Inferior parietal cortex (tissue), 1 donor: ENCODE results near the gene CYP27A1.

Experiments
- DNase-seq: peaks from one replicate; pipeline ENCODE4 v3.0.0-alpha.2; 2016; ENCODE audit errors: extremely low spot score

CYP27A1 gene

DNA sequence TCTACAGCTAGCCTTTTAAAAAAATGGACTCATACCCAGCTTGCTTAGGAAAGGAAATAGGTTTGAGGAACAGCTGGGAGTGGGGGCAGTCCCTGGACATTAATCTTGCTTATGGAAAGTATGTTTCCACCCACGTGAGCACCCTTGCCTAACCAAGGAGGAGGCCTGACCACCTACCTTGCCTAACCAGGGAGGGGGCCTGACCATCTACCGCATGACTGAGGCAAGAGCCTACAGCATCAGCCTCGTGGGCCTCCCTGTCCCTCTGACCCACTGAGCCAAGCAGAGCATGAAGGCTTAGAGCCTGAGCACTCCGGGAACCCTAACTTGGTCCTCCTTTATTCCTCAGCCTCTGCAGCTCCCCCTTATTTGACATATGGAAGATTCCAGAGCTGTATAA lies 29.4 kb downstream of the CYP27A1 start:
- no peak for DNase-seq

DNA sequence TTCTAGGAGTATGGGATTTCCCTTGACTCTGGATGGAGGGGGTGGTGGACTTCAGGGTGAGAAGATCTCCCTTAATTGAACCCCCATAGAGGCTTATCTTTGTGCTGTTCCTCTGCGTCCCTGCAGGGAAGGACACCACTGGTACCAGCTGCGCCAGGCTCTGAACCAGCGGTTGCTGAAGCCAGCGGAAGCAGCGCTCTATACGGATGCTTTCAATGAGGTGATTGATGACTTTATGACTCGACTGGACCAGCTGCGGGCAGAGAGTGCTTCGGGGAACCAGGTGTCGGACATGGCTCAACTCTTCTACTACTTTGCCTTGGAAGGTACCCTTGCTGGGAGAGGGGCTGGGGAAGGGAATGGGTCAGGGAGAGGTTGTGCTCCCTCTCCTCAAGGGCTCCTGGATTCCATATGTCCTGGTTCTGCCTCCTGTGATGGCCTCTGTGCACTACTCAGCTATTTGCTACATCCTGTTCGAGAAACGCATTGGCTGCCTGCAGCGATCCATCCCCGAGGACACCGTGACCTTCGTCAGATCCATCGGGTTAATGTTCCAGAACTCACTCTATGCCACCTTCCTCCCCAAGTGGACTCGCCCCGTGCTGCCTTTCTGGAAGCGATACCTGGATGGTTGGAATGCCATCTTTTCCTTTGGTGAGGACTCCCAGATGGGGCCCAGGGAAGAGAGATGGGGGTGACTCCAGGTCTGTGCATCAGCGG lies 30.3 kb downstream of the CYP27A1 start:
- DNase-seq = no peak

DNA sequence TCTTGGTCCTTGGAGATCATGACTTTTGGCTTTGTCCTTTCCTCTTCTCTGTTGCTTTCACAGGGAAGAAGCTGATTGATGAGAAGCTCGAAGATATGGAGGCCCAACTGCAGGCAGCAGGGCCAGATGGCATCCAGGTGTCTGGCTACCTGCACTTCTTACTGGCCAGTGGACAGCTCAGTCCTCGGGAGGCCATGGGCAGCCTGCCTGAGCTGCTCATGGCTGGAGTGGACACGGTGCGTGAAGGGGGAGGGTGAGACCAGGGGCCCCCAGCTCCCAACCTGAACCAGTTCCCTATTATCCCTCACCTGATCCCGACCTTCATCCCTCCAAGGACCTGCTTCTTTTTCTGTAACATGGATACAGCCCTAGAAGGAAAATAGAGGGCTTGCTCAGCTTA lies 30.9 kb downstream of the CYP27A1 start:
- DNase-seq = no peak

DNA sequence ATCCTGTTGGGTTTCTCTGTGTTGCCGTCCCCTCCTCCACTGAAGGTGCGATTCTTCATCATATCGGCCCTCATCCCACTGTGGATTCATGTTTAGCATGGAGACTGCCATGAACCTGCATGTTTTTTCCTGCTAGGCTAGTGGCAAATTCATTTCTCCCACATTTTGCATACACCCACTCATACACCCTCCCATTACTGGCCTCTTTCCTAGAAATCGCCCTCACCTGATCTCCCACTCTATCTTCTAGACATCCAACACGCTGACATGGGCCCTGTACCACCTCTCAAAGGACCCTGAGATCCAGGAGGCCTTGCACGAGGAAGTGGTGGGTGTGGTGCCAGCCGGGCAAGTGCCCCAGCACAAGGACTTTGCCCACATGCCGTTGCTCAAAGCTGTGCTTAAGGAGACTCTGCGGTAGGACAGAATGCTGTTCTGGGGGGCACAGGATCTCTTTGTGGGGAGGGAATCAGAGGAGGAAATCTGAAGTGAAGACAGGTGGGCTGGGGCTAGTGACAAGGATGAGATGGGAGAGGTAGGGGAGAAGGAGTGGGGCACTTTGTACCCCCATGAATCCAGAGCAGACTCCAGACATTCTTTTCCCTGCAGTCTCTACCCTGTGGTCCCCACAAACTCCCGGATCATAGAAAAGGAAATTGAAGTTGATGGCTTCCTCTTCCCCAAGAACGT lies 32.0 kb downstream of the CYP27A1 start:
- no peak for DNase-seq

DNA sequence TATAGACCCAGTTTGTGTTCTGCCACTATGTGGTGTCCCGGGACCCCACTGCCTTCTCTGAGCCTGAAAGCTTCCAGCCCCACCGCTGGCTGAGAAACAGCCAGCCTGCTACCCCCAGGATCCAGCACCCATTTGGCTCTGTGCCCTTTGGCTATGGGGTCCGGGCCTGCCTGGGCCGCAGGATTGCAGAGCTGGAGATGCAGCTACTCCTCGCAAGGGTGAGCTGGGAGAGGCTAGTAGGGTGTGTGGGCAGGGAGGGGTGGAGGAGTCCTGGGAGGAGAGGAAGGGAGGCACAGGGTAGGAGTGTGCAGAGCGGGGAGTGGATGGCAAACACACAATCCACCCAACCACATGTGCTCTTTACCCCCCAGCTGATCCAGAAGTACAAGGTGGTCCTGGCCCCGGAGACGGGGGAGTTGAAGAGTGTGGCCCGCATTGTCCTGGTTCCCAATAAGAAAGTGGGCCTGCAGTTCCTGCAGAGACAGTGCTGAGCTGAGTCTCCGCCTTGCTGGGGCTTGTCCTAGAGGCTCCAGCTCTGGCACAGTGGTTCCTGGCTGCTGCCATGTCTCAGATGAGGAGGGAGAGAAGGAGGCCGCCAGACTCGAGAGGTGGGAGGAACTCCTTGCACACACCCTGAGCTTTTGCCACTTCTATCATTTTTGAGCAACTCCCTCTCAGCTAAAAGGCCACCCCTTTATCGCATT lies 32.7 kb downstream of the CYP27A1 start:
- DNase-seq = no peak

DNA sequence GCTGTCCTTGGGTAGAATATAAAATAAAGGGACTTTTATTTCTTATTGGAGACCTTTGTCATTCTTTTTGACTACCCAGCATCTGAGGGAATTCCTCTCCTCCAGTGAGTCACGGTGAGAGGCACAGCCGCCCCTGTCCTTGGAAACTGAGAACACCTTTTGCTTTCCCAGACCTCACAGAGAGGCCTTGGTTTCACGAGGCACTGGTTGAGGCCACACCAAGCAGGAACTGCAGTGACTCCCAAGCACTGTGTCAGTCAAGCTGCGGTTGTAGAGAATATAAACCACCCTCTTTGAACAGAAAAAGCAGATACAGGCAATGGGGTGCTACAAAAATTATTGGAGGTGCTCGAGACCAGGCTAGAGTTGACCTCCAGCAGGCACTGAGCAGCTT lies 33.3 kb downstream of the CYP27A1 start:
- no peak for DNase-seq

DNA sequence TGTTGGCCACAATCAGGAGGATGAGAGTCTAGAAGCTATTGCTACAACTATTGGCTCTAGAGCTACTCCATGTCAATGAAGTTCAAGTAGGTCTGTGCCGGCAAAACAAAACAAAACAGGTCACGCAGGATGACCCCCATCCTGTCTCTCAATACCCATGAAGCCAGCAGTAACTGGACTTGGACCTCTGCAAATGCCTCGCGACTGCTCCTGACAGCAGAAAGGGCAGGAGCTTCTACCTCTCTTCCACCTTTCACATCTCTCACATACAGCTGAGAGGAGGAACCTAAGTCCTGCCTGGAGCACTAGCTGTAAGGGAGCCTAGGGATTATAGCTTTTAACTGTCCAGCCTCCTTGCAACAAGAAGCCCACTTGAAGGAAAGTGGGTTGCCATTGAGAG lies 33.7 kb downstream of the CYP27A1 start:
- no peak for DNase-seq

DNA sequence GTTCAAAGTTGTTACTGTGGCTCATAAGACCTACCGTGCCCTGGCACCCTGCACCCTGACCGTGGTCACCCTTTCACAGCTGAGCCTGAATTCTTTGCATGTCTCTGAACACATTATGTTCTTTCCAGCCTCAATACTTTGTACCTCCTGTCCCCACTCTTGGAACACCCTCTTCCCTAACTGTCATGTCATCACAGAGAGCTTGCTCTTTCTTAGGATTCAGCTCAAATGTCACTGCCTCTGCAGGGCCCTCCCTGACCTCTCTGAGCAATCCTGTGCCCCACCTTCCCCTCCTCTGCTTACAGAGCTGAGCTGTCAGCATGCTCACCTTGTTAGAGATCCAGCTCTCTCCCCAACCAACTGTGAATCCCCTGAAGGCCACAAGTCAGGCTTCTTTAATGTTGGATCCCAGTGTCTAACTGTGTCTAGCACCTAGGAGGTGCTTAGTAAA lies 34.6 kb downstream of the CYP27A1 start:
- no peak for DNase-seq

DNA sequence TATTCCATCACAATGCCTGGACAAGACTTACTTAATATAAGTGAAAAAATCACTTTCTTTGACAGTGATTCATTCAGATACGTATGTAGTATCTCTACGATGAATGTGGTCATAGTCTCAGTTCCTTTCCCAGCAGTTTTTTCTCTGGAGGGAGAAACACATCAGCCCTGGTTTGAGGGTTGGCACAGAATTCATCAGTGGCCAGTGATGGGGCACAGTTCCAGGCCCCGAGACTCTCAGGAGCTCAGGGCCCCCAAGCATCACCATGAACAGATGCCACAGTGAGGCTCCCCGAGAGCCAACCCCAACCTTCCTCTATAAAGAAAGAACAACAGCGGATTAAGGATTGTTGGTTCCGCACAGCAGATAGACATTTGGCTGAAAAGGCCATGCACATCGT lies 37.1 kb downstream of the CYP27A1 start:
- DNase-seq = no peak

DNA sequence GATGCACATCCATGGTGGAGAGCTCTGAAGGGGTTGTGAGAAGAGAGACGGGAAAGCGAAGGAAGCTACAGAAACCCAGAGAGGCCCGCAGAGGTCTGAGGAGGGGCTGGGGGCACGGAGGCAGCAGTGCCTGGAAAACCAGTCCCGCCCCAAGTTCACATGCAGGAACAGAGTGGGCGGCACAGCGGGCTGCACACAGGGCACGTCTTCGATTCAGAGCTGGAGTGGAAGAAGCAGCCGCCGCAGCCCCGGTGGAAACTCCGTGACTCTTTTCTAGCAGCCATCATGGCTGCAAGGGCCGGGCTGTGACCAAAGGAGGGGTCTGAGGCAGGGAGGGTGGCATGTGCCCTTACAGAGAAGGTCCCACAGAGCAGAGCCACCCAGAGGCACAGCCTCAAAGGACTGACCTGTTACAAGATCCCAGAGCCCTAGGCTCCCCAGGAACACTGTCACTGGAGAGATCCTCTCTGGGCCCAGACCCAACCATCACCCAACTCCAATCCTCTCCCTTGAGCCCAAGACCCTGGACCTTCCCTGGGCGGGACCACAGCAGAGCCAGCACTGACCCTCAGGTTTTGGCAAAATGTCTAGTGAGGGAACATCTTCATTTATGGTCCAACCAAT lies 38.9 kb downstream of the CYP27A1 start:
- no peak for DNase-seq

DNA sequence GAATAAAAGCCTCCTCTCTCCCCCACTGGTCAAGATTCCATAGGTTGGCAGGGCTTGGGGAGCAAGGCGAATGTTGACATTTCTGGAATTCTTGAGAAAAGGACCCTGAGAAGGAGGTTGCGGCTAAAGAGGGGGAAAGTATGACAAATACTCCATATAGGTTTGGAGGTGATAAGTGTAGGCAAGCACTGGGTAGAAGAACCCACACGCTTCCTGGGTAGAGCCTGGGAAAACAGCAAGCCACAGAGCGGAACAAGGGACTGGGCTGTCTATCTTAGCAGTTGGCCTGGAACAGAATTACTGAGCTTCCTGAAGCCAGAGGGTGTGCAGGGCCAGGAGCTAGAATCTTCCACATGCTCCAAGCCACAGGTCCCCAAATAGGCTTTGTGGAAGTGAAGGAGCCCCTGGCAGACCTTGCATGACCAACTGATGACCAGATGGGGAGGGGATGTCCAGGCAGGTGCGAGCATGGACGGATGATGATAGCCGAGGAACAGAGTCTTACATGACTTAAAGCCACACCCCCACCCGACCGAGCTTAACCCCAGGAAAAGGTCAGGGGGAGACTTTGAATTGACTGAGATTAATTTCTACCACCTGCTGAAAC lies 39.8 kb downstream of the CYP27A1 start:
- no peak for DNase-seq

DNA sequence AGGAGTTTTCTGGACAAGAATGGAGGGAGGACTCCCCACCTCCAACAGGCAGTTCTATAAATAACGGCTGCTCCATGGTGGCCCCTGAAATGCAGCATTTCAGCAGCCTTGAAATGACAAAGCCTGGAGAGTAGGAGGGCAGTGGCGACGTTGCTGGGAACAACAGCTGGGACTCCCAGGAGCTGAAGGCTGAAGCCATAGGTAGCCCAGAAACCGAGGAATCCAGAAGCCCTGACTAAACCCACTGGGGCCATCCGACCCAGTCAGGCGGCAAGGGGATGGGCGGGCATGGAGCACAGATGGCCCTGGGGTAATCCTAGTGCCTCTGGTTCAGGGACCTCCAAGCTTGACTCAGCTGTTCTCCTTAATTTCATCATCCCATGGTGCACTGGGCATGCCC lies 40.7 kb downstream of the CYP27A1 start:
- DNase-seq = no peak

DNA sequence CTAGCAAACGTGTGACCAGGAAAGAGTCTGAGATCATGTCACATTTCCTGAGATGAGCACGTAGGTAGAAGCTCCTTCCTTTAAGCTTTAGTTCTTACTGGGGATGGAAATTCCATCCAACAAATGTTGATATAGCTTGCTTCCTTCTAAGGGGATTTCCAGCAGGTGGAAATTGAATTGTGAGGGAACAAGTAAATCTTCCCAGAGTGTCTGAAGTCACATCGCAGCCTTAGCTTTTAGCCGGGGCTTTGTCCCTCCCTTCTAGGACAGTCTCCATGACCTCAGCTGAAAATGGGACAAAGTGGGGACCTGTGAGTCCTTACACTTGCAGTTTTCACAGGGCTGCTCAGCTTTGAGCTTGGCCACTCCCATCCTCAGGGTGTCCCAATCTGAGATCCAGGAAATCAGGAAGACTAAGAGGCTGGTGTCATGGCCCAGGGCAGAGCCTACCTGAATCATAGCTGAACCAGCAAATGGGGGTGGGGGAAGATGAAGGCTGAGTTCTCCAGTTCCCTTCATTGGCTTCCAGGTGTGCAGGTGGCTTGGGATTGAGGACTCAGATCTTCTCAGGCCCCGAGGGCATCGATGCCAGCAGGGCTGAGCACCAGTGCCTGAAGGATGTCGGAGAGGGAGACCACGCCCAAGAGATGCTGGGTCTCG lies 41.4 kb downstream of the CYP27A1 start:
- DNase-seq = no peak

DNA sequence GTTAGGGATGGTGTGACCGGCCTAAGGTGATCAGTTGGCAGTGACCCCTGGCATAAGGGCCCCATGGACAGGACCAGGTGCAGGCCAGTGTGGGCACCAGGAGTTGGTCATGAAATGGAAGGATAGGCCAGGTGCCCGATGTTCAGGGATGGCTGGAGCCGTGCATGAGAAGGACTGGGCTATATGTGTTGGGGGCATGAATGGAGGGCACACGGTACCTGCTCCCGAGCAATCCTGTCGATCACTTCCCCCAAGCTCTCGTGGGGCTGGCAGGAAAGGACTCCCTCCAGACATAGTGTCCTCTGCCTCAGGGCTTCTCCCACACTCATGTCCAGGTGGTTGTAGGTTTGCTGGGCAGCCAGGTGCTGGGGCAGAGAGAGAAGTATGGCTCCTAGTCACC lies 42.1 kb downstream of the CYP27A1 start:
- DNase-seq = no peak

DNA sequence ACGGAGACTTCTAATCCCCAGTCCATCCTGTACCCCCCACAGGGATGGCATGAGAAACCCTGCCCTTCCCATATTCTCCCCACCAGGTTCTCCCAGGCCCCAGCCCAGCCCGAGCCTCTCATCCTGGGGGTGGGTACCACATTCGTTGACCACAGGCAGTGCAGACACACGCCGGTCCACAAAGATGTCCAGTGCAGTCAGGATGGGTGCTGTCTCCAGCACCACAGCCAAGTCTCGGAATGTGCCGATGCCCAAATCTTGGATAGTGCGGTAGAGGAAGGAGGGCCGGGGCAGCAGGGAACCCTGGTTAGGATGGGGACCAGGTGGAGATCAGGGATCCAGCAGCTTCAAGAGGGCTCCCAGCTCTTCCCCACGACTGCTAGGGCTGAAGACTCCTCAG lies 44.8 kb downstream of the CYP27A1 start:
- DNase-seq = no peak

DNA sequence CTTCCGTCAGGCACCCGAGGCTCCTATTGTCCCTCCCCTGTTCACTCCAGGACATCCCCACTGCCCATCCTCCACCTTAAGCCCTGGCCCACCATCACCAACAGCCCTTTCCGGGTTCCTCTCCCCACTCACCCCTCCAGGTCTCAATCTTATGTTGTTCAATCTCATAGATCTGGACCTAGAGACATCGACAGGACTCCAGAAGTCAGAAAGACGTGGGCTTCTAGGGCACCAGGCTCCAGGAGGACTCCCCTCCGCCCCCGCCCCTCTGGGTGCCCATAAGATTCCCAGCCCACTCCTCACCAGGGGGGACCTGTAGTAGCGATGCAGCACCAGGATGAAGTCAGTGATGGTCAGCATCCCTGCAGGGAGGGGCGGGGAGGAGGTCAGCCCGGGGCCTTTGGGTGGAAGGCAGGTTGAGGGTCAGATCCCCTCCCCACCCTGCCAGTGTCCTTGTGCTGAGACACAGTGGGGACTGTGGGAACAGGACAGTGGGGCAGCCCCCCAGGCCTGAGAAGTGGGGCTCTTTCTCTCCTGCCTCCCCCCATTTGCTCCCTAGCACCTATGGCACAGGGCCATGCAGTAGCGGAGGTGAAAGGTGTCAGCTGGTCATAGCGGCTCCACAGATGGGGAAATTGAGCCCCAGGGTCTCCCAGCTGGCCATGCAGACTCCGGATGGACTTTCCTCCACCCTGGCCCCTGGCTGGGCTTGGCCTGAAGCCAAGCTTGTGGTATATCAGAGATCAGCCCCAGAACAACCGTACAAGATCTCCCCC lies 45.9 kb downstream of the CYP27A1 start:
- DNase-seq = no peak

DNA sequence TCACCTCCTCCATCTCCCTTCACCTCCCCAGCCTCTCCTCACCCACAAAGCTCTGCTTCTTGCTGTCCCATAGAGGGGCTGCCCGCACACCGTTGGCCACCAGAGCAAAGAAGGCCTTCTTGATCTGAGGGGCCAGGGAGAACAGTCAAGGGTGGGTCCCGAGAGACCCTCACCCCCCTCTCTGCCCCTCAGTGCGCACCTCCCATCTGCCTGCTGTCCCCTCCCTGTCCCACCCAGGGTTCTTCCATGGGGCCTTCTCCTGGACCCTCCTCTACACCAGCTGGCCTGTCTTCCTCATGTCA lies 46.5 kb downstream of the CYP27A1 start:
- no peak for DNase-seq

DNA sequence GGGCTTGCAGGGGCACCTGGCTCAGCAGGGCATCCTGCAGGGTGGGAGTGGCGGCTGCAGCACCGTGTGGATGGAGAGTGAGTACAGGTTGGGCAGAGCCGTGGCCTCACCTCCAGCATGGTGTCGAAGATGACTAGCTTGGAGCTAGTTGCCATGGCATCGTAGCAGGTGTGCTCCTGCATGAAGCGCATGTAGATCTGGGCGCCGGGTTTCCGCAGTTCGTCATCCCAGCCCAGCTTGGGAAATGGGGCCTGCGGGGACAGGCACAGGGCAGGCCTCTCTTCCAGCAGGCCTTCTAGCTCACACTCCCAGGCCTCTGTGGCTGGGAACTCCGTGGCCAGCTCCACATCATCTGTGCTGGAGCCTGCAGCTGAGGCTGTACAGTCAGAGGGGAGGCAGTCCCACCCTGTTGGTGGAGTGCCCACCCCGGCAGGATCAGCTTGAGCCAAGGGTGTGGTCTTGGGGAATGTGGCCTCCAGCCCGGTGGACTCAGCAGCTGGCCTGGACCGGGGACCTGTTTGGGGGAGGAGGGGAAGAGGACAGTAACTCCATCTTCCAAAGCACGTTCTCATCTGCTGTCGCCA lies 48.0 kb downstream of the CYP27A1 start:
- DNase-seq = no peak

DNA sequence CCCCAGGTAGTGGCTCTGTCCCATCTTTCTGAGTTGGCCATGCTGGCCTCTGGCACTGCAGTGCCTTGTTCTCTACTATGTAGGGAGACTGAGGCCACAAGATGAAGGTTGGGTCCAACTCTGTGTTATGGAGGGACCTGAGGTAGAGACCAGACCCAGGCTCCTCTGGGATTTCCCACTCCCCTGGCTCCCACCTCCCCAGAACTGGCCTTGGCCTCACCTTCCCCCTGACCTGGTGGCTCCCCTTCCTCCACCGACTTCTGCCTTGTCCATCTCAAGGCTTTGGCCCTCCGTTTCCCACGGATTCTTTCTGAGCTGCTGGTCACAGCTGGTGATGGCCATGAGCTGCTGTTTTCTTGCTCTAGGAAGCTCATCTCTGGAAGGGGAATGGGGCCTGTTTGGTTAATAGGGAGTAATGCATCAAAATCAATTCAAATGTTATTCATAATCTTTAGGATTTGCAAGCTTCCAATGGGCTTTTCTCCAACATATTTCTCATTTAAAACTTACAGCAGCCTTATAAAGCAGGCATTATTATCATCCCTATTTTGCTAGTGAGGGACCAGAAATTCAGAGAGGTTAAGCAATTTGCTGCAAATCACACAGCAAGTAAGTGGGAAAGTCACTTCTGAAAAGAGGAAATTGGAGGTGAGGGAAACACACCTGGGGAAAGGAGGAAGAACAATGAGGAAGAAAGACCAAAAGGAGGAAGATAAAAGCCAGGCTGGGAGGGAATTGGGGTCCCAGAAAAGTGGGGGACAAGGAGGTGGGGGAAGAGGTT lies 48.8 kb downstream of the CYP27A1 start:
- no peak for DNase-seq
